GM08714 (cell line): ENCODE results near the gene RNU6-9.

Experiments
- H3K4me3 ChIP-seq: fragments of 200-500 bp; sonication (Bioruptor generic); 2 replicates; pipeline ENCODE4 v1.5.1; 2014; ENCODE audit warnings: mild to moderate bottlenecking, low read length, inconsistent platforms
- ZNF274 ChIP-seq: IDR thresholded peaks from 2 replicates; pipeline ENCODE4 v1.6.1; 2012; ENCODE audit warnings: mild to moderate bottlenecking, low read depth, low read length

Gene RNU6-9

DNA sequence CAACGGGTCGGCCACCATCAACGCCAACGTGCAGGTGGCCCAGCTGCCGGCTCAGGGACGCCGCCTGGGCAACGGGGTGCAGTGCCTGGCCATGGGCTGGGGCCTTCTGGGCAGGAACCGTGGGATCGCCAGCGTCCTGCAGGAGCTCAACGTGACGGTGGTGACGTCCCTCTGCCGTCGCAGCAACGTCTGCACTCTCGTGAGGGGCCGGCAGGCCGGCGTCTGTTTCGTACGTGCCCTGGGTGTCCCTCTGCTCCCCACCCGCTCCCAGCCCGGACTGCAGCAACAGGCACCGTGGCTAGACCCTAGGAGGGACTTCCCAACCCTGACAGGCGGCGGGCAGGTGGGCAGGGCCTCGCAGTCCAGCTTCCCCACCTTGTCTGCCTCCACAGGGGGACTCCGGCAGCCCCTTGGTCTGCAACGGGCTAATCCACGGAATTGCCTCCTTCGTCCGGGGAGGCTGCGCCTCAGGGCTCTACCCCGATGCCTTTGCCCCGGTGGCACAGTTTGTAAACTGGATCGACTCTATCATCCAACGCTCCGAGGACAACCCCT is 37.6 kb upstream of the RNU6-9 start:
- H3K4me3 ChIP-seq, result no peak overlapping the region
- no peak for TF ChIP-seq ZNF274

DNA sequence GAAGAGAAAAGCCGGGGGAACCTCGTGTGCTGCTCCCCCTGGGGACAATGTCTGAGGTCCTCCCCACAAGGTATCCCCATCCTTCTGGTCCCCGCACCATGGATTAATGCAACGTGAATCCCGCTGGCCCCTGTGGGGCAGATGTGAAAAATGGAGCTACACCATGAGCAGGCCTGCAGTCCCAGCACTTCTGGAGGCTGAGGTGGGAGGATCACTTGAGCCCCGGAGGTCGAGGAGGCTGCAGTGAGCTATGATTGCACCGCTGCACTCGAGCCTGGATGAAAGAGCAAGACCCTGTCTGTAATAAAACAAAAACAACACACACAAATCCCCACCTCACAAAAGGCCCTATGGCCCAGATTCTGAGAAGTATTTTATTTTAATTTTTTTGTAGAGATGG is 35.0 kb upstream of the RNU6-9 start:
- no peak overlapping the region for H3K4me3 ChIP-seq
- TF ChIP-seq ZNF274, result no peak

GRCh38 chr19:858868-859843 is 34.1 kb upstream of the RNU6-9 start, which contains the start of gene CFD:
CFD (plus strand) TSS chr19:859664; CDS start chr19:859690, 26 bp downstream.
- no peak for TF ChIP-seq ZNF274
- H3K4me3 ChIP-seq, result no peak within 1 kb of the TSS; the same call in 1 of the 2 replicates

DNA sequence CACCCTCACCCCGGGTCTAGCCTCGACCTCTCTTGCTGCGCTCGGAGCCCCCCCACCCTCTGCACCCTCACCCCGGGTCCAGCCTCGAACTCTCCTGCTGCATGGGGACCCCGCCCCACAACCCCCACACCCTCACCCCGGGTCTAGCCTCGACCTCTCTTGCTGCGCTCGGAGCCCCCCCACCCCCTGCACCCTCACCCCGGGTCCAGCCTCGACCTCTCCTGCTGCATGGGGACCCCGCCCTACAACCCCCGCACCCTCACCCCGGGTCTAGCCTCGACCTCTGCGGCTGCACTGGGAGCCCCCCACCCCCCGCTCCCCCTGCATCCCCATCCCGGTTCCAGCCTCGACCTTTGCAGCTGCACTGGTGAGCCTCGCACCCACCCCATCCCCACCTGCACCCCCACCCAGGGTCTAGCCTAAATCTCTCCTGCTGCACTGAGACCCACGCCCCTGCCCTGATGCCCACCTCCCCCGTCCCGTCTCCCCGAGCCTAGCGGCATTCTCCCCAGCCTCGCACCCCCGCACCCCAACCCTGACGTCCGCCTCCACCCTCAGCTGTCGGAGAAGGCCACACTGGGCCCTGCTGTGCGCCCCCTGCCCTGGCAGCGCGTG is 32.0 kb upstream of the RNU6-9 start:
- no peak for TF ChIP-seq ZNF274
- H3K4me3 ChIP-seq, result no peak overlapping the region

DNA sequence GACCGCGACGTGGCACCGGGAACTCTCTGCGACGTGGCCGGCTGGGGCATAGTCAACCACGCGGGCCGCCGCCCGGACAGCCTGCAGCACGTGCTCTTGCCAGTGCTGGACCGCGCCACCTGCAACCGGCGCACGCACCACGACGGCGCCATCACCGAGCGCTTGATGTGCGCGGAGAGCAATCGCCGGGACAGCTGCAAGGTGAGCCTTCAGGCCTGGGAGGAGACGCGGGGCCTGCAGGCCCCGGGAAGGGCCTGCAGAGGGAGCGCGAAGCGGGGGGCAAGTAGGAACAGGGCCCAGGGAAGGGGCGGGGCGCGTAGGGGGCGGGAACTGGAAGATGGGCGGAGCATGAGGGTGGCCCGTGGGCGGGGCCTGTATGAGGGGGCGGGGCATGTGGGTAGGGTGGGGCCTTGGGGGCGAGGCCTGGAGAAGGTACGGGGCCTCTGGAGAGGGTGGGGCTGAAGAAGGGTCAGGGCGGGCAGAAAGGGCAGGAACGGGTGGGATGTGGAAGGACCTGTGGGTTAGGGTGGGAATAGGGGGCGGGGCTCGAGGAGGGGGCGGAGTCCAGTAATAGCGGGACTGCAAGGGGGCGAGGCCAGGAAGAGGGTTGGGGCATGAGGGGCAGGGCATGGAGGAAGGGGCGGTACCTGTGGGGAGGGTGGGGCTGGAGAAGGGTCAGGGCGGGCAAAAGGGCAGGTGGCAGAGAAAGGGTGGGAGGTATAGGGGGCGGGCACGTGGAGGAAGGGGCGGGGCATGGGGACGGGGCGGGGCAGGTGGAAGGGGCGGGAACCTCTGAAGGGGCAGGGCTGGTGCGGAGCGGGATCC is 31.3 kb upstream of the RNU6-9 start:
- TF ChIP-seq ZNF274, result no peak
- no peak overlapping the region for H3K4me3 ChIP-seq

DNA sequence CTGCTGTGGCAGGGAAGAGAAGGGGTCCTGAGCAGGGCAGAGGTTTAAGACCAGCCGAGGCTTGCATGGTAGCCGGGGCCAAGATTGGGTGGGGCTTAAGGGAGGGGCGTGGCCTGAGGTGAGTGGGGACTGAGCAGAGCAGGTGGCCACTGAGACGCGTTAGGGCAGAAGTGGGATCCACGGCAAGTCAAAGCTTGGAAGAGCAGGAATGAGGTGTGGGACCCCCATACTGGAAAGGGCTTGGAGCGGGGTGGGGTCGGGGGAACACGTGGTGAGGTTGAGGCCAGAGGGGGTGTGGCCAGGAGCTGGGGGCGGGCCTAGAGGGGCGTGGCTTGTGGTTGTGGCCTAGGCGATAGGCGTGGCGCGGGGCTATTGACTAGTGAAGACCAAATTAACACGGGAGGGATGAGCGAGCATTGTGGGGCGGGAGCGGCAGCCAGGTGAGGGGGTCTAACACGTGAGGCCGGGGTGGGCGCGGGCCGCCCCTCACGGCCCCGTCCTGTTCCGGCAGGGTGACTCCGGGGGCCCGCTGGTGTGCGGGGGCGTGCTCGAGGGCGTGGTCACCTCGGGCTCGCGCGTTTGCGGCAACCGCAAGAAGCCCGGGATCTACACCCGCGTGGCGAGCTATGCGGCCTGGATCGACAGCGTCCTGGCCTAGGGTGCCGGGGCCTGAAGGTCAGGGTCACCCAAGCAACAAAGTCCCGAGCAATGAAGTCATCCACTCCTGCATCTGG is 30.5 kb upstream of the RNU6-9 start:
- no peak for TF ChIP-seq ZNF274
- no peak overlapping the region; the same call in 1 of the 2 replicates for H3K4me3 ChIP-seq

DNA sequence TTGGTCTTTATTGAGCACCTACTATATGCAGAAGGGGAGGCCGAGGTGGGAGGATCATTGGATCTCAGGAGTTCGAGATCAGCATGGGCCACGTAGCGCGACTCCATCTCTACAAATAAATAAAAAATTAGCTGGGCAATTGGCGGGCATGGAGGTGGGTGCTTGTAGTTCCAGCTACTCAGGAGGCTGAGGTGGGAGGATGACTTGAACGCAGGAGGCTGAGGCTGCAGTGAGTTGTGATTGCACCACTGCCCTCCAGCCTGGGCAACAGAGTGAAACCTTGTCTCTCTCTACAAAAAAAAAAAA is 30.0 kb upstream of the RNU6-9 start:
- no peak for TF ChIP-seq ZNF274
- no peak overlapping the region; the same call in 1 of the 2 replicates for H3K4me3 ChIP-seq

DNA sequence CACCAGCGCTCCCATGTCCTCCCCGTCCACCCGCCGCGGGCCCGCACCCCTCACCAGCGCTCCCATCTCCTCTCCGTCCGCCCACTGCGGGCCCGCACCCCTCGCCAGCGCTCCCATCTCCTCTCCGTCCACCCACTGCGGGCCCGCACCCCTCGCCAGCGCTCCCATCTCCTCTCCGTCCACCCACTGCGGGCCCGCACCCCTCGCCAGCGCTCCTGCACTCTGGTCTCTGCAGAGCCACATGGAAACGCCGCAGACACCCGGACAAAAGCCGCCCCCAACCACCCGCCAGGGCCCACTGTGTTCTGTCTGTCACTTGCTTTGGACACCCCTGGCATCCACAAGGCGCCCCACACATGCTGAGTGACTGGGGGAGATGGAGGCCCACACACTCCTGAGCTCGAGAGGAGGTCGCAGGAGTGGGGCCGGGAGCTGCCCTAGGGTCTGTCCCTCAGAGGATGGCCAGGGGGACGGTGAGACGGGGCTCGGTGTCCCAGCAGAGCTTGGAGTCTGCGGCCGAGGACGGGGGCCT is 26.4 kb upstream of the RNU6-9 start:
- H3K4me3 ChIP-seq, result no peak overlapping the region
- no peak for TF ChIP-seq ZNF274

GRCh38 chr19:867301-867793 is 25.9 kb upstream of the RNU6-9 start:
- no peak for TF ChIP-seq ZNF274

DNA sequence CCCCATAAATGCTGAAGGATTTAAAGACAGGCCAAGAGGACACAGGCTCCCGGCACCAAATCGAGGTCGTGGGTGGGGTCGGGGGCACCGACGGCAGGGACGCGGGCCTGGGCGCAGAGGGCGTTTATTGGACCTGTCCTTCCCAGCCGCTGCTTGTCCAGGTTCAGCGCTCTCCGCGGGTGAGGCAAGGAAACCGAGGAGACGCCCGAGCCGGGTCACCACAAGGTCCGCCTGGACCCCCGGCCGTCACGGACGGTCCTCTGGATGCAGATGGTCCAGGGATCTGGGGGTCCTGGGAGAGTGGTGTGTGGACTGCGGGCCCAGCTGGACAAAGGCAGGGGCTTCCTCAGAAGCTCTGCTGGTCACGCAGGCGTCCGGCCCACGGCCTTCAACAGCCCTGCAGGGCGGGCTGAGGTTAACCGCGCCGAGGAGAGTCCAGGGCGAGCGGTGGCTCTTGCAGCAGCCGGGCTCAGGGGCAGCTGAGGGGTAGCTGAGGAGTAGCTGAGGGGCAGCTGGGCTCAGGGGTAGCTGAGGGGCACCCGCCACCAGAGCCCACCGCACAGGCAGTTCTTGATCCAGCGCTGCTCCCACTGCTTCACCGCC is 25.3 kb upstream of the RNU6-9 start:
- no peak overlapping the region for H3K4me3 ChIP-seq

More at GRCh38 chr19:867301-867793, 25.9 kb upstream of the RNU6-9 start:
- no peak overlapping the region for H3K4me3 ChIP-seq

GRCh38 chr19:868458-869244 is 24.6 kb upstream of the RNU6-9 start:
- no peak for TF ChIP-seq ZNF274
- no peak overlapping the region for H3K4me3 ChIP-seq

More for the DNA sequence above, 25.3 kb upstream of the RNU6-9 start:
- no peak for TF ChIP-seq ZNF274

DNA sequence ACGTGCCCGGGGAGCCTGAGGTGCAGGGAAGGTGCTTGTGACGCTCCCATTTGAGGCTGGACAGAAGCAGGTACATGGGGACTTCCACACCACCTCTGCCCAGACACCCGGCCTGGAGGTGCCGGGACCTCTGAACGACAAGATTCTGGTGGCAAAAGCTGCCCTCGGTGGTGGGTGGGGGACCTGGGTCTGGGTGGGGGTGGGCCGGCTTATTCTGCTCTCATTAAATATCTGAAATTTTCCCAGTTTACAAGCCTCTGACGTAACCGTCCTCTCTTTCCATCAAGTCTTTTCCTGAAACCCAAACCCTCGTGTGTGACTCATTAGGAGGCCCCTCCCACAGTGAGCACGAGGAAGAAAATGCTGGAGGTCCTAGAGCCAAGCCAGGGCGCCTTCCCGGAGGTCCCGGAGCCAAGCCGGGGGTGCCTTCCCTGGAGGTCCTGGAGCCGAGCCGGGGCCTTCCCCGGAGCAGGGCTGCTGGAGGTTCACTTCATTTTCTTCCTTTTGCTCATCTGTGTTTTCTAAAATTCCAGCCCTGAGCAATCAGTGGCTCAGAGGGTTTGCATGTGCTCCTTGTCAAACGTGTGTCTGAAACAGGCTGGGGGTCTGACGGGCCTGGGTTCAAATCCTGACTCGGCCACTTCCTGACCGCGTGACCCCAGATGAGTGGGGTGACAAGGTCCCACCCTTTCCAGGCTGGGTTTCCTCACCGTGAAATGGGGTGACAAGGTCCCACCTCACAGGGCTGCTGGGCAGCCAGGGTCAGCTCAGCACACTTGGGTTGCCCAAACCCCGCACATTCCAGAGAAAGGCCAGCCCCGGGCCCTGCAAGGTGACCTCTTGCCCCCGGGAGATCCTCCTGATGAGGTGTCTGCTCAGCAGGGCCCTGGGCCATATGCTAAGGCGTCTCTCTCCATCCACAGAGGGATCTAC is 23.8 kb upstream of the RNU6-9 start:
- no peak overlapping the region for H3K4me3 ChIP-seq
- TF ChIP-seq ZNF274, result no peak
